ENCODE data around the gene NLRP8.

GRCh38 chr19:56026769-56027168, 79.1 kb downstream of the NLRP8 start:
- TF ChIP-seq POLR2A (IDR thresholded peaks at IDR 0.05; ENCODE audit: low read depth, low read length) (no peak), POLR2AphosphoS5 (IDR thresholded peaks at IDR 0.05; ENCODE audit: low read depth, low read length) (no peak), TAF1 (IDR thresholded peaks at IDR 0.05; ENCODE audit: borderline replicate concordance, low read depth, low read length) (no peak)

All from GM12892 (cell line).